Stimulated activated CD4-positive, alpha-beta T cell treated with anti-CD3 and anti-CD28 coated beads, Interleukin-4, amount 100 ng/mL, for 24 hours (primary cell): ENCODE measurements around the gene NKAPL.

Experiments used
- DNase-seq: peaks from one replicate; pipeline ENCODE4 v3.0.0-alpha.2; 2020

Gene NKAPL

DNA sequence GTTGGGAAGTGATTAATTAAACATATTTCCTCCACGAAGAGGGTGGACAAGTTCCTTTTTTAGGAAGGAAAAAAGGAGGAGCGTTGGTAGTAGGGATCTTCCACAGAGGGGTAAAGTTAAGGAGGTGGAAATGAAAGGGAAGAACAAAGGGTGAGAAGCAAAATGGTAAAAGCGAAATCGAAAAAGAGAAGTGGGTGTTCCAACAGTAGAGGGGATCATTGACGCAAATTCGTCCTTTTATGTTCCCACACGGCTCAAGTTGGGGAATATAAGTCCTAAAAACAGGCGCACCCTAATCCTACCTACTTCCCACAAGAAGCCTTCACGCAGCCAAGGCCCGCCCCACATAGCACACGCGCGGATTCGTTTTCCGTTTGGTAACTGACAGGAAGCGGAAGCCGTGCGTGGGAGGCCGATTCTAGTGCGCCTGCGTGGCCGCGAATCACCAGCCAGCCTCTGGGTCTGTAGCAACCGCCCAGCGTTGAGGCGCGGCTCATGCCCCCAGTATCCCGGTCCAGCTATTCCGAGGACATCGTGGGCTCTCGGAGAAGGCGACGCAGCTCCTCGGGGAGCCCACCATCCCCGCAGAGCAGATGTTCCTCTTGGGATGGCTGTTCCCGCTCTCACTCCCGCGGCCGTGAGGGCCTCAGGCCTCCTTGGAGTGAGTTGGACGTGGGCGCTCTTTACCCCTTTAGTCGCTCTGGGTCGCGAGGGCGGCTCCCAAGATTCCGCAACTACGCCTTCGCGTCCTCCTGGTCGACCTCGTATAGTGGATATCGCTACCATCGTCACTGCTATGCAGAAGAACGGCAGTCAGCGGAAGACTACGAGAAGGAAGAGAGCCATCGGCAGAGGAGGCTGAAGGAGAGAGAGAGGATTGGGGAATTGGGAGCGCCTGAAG is at the start of gene NKAPL:
NKAPL (plus strand) TSS at position 421 of the 901 bp plus-strand sequence; CDS start at position 496, 75 bp downstream.
- peak; percentile 63 for DNase-seq

- no peak for DNase-seq
Observed at GRCh38 chr6:28209753-28210535, 49.2 kb upstream of the NKAPL start.

- no peak for DNase-seq
Observed at GRCh38 chr6:28211840-28212509, 47.1 kb upstream of the NKAPL start.

GRCh38 chr6:28212510-28213212 is 46.4 kb upstream of the NKAPL start:
- DNase-seq: peak; percentile 66

GRCh38 chr6:28213213-28213523 is 45.9 kb upstream of the NKAPL start:
- DNase-seq: no peak

DNA sequence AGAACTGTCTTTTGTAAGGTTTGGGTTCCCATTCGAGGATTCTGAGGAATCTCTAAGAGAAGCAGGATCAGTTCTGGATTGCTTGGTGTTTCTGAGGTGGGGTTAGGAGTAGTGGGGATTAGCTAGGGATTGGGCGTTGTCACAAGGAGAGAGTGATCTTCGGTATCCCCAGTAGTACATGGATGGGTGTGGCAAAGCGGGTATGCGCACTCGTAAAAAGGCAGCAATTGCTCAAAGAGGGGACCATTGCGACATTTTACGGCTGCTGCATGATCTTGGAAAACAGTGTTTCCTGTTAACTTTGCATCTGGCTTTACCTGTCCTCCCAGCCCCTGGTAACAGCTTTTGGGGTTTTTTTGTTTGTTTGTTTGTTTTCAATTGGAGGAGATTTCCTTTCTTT is 43.7 kb upstream of the NKAPL start:
- no peak for DNase-seq

- no peak for DNase-seq
Observed at GRCh38 chr6:28217890-28218289, 41.2 kb upstream of the NKAPL start.

DNA sequence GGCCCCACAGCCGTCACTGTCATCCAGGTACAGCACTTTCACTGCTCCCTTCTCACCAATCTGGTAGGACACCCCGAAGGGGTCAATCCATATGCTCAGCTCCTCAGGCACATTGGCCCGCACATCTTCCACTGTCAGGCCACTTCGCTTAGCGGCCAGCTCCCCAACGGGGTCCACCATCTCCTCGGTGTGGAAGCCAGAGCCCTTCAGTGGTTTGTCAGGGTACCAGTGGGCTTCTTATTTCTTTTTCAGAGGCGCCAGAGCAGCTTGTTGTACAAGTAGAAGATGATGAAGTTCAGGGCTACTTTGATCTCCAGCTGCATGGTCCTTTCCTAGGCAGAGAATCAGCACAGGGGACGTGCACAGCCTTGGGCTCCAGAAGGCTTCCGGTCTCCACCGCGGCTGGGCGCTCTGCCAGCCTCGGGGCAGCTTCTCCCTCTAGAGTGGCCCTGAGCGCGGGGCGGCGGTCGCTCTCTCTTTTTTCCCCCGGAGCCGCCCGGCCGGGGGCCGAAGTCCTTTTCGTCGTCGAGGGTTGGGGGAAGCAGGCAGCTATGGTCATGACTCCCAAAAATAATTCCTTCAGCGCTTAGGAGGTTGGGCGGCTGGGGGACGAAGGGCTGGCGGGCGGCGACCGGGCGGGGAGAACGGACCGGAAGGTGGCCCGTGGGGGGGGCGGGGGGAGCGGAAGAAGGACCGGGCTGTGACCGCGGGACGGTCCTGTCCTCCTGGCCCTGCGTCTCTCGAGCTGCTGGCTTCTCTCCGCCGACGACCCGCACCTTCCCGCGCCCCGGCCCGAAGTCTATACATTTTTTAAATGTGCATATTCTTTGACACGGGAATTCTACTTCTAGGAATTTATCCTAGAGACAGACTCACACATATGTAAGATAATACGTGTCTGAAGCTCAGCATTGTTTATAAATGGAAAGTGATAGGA is 40.5 kb upstream of the NKAPL start:
- DNase-seq: no peak

GRCh38 chr6:28220257-28221133 is 38.6 kb upstream of the NKAPL start:
- DNase-seq: no peak

DNA sequence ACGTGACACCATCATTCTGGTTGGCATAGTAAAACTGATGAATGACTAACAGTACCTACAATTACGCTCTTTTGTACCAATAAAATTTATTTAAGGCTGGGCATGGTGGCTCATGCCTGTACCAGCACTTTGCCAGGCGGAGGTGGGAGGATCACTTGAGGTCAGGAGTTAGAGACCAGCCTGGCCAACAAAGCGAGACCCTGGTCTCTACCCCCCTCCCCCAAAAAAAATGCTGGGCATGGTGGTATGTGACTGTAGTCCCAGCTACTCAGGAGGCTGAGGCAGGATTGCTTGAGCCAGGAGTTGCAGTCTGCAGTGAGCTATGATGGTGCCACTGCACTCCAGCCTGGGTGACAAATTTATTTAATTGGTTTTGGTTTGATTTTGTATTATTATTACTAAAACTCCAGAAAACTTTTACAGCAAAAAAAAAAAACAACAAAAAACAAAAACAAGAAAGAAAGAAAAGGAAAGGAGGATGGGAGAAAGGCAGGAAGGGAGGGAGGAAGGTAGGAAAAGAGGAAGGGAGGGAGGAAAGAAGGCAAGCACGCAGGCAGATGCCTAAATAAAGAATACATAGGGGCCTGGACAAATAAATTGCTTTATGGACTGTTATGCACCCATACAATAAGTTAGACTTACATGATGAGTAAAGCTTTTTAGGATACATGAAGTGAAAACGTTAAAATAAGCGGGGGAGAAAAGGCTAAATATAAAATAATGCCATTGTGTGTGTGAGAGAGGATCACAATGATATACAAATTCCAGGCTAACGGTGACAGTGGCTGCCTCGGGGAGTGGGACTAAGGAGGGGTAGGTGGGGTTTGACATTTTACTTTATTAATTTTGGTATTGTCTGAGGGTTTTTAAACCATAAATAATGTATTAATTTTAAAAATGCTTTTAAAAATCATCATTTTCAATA is 34.7 kb upstream of the NKAPL start:
- no peak for DNase-seq

GRCh38 chr6:28225056-28225834 is 33.9 kb upstream of the NKAPL start, which contains the start of gene ZSCAN9:
Gene ZSCAN9 (plus strand): TSS chr6:28225275. CDS start chr6:28227085, 1,810 bp downstream.
- peak; percentile 56 for DNase-seq

- DNase-seq: no peak
Observed at GRCh38 chr6:28226460-28226859, 32.6 kb upstream of the NKAPL start.

- no peak for DNase-seq
Observed at GRCh38 chr6:28232785-28233184, 26.3 kb upstream of the NKAPL start.

DNA sequence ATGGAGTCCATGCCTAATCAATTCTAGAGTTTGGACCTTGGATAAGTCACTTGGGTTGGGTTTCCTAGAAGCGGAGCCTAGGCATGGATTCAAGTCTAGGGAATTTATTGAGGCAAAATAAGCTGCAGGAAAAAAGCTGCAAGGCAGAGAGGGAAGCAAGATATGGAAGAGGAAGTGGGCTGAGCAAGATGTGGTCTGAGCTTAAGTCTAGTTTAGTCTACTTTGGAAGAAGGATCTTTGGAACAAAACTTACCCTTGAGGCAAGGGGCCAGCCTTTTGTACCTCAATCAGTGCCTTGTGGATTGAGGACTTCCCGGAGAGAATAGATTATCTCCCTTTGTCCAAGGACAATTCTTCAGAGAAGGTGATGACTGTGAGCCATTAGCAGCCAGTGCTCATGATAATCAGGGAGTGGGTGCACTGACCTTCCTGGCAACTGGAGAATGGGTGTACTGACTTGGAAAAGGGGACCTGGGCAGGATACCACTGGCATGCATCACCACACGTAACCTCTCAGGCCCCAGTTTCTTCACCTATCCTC is 23.1 kb upstream of the NKAPL start:
- DNase-seq: no peak

- DNase-seq: no peak
Observed at GRCh38 chr6:28239636-28240035, 19.5 kb upstream of the NKAPL start.

DNA sequence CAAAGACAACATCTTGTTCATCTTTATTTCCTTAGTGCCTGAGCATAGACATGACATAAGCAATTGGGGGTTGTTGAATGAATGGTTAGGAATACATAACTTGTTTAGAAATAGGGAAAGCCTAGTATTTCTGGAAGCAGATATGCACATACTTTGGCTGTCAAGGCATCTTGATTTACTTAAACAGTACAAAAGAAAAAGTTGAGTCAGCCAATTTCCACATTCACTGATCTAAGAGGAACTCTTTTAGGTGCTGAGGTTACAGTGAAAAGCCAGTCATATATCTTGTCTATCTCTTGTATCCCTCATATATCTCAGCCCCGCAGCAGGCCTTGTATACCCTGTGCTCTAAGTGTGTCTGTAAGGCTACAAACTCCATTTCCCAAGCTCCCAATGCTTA is 18.6 kb upstream of the NKAPL start:
- DNase-seq: no peak

DNA sequence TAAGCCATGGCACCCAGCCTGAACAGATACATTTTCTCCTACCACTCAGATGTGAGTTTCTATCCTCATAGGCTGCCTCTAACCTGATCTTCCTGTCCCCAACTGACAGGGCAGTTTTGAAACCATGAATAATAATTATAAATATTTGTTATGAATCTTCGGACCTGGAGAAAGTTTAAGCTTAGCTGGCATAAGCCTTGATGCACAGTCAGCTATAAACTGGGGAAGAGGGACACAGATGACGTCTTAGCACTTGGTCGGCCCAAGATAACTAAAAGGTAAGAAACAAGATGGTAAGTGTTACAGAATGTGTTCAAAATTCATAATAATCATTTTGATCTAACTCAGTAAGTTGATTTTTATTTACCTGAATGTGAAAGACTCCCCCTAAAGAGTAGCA is 15.2 kb upstream of the NKAPL start:
- DNase-seq: no peak

DNA sequence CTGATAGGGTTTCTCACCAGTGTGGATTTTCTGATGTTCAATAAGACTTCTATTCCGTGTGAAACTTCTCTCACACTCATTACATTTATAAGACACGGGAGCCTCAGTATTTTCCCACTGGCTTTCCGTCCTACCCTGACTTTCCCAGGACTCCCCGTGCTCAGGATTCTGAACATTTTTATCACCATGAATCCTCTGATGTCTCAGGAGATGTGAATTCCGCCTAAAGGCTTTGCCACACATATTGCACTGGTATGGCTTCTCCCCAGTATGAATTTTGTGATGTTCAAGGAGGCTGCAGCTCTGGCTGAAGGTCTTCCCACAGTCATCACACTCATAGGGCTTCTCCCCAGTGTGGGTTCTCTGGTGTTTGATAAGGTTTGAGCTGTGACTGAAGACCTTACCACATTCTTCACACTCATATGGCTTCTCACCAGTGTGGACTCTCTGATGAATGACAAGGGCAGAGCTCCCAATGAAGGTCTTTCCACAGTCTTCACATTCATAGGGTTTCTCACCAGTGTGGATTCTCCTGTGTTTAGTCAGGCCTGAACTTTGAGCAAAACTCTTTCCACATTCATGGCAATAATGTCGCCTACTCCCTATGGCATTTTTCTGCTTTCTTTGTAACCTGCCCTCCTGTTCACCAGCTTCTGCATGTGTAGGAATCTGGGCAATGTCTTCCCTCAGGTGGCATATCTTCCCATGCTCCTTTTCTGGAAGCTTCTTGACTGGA is 13.7 kb upstream of the NKAPL start:
- DNase-seq: no peak
